HG03045 (cell line): ENCODE measurements around the gene OAS1.
"Not testable (repeated sequence)": the region's sequence is repeated elsewhere in the genome, so short reads cannot be mapped to it uniquely, and the experiment has no call there.

Experiments used
- ATAC-seq: cut with Tn5 transposase; IDR thresholded peaks from one replicate; pipeline ENCODE4 v1.9.1; 2021; ENCODE audit warnings: mild to moderate bottlenecking, moderate library complexity; ENCODE audit not compliant: unreplicated experiment

The OAS1 gene

GRCh38 chr12:112933129-112933505, 26.4 kb downstream of the OAS1 start:
- ATAC-seq, result no peak

GRCh38 chr12:112936264-112936663, 29.5 kb downstream of the OAS1 start:
- ATAC-seq, result no peak

- ATAC-seq, result no peak
Observed at GRCh38 chr12:112936927-112937326, 30.2 kb downstream of the OAS1 start.

GRCh38 chr12:112937741-112938719, 31.3 kb downstream of the OAS1 start, which contains the start of gene OAS3:
TSS of gene OAS3 (plus strand) at chr12:112938474. CDS start at chr12:112938531, 57 bp downstream.
- no peak for ATAC-seq

DNA sequence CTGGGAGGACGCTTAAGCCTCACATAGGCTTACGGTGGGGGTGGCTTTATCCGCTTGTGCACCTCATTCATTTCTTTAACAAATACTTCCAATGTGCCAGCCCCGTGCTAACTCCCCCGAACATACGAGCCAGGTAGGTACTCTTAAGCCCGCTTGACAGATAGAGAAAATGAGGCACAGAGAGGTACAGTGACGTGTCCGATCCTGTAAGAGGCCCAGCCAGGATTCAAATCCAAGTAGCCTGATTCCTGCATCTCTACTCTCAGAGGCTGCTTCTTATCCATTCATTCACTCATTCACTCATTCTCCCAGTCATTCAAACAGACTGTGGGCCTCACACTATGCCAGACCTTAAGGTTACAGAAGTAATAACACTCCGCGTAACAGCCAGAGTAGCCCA, 32.0 kb downstream of the OAS1 start:
- no peak for ATAC-seq

GRCh38 chr12:112939761-112940381, 33.1 kb downstream of the OAS1 start:
- ATAC-seq, result no peak

- ATAC-seq, result no peak
Observed at GRCh38 chr12:112941528-112942335, 35.0 kb downstream of the OAS1 start.

DNA sequence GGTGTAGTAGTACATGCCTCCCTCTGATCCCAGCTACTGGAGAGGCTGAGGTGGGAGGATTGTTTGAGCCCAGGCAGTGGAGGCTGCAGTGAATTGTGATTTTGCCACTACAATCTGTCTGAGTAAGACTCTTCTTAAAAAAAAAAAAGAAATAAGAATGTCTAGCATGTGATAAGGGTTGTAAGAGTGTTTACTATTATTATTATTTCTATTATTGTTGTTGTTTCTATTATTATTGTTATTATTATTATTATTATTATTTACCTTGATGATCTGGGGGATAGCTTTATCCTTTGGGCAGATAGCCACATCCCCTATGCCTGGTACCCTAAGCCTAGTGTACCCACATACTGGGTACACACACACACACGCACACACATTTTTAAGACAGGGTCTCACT, 35.8 kb downstream of the OAS1 start:
- no peak for ATAC-seq

GRCh38 chr12:112944024-112944690, 37.4 kb downstream of the OAS1 start:
- ATAC-seq, result no peak

DNA sequence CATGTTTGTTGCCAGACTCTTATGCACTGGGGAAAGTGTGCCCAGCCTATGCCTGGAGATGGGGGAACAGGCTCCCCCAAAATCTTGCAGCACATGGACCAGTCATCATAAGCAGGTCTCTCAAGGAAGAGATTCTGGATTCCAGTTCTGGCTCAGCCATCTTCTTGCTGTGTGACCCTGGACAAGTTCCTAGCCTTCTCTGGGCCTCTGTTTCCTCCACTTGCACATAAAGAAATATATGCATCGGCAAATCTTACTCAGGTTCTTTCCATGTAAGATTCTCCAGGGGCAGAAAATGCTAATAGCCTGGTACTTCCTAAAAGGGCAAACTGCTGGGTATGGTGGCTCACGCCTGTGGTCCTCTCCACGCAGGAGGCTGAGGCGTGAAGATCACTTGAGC, 38.8 kb downstream of the OAS1 start:
- no peak for ATAC-seq

DNA sequence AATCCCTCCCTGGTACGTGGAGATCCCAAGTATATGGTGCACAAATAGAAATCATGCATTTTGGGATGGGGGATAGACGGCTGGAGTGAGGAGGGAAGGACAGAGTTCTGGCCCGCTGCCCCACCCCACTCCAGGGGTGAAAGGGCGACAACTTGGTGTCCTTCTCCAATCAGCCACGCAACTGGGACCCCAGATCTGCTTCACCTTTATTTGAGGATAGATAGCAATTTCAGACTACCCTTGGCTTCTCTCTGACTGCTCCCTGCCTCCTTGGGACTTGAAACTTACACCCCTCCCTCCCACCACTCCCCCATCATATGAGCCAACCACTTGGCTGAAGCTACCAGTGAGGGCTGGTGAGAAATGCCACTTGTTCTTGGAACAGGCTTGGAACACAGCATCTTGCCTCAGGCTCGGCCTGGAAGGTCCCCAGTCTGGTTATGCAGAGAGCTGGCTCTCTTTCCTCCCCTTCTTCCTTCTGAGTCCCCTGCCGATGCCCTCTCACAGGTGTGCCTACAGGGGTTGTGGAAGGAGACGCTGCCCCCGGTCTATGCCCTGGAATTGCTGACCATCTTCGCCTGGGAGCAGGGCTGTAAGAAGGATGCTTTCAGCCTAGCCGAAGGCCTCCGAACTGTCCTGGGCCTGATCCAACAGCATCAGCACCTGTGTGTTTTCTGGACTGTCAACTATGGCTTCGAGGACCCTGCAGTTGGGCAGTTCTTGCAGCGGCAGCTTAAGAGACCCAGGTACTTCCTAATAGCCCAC, 39.7 kb downstream of the OAS1 start:
- ATAC-seq, result no peak

DNA sequence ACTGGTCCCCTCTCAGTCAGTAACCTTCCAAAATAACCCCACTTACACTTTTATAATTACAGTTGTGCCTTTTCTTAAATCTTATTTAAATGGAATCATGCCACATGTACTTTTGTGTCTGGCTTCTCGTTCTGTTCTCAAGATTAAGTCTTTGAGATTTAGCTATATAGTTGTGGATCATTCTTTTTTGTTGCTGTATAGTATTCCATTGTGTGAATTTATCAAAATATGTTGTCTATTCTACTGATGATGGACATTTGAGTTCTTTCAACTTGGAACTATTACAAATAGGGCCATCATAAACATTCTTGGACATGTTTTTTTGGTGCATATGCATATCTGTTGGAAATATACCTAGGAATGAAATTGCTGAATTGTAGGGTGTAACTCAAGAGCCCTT, 40.6 kb downstream of the OAS1 start:
- no peak for ATAC-seq

GRCh38 chr12:112947761-112948160, 41.0 kb downstream of the OAS1 start:
- no peak for ATAC-seq

DNA sequence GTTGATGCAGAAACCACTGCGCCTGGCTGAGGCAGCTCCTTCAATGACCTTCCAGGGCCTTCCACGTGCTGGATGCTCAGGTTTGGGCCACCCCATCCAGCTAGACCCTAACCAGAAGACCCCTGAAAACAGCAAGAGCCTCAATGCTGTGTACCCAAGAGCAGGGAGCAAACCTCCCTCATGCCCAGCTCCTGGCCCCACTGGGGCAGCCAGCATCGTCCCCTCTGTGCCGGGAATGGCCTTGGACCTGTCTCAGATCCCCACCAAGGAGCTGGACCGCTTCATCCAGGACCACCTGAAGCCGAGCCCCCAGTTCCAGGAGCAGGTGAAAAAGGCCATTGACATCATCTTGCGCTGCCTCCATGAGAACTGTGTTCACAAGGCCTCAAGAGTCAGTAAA, 42.0 kb downstream of the OAS1 start:
- no peak for ATAC-seq

DNA sequence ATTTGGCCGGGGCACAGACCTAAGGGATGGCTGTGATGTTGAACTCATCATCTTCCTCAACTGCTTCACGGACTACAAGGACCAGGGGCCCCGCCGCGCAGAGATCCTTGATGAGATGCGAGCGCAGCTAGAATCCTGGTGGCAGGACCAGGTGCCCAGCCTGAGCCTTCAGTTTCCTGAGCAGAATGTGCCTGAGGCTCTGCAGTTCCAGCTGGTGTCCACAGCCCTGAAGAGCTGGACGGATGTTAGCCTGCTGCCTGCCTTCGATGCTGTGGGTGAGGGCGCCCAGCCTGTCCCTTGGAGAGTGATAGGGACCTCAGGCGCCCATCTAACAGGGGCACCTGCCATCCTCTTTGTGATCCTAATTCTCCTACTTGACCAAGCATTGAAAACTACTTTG, 43.9 kb downstream of the OAS1 start:
- ATAC-seq, result no peak

GRCh38 chr12:112957125-112957524, 50.4 kb downstream of the OAS1 start:
- not testable (repeated sequence) for ATAC-seq

DNA sequence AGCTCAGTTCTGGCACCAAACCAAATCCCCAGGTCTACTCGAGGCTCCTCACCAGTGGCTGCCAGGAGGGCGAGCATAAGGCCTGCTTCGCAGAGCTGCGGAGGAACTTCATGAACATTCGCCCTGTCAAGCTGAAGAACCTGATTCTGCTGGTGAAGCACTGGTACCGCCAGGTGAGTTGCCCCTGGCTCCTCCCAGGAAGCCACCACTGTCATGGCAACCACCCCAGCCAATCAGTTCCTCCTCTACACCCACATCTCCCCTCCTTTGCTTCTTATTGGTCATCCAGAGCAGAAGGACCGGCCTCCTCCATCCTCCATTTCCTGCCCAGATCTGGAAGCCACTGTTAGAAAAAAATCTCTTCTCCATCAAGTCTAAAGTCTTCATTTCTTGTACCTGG, 54.3 kb downstream of the OAS1 start:
- ATAC-seq, result no peak

DNA sequence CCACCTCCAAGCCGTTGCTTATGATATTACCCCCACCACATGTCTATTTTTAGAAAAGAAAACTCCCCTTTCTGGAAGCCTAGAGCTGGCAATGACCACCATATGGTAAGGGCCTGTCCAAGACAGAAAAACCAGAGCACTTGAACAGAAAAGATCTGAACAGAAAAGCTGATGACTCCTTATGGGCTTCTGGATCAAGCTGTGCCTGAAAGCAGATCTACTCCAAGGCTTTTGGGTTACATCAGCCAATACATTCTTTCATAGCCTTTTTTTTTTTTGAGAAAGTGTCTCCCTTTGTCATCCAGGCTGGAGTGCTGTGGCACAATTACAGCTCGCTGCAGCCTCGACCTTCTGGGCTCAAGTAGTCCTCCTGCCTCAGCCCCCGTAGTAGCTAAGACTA, 54.8 kb downstream of the OAS1 start:
- no peak for ATAC-seq

DNA sequence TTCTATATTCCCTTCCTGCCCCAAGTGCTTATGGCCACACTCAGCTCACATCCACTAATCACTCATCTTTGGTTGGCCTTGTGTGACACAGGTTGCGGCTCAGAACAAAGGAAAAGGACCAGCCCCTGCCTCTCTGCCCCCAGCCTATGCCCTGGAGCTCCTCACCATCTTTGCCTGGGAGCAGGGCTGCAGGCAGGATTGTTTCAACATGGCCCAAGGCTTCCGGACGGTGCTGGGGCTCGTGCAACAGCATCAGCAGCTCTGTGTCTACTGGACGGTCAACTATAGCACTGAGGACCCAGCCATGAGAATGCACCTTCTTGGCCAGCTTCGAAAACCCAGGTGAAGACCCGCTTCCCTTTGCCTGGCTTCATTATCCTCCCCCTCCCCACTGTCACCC, 55.8 kb downstream of the OAS1 start:
- no peak for ATAC-seq

DNA sequence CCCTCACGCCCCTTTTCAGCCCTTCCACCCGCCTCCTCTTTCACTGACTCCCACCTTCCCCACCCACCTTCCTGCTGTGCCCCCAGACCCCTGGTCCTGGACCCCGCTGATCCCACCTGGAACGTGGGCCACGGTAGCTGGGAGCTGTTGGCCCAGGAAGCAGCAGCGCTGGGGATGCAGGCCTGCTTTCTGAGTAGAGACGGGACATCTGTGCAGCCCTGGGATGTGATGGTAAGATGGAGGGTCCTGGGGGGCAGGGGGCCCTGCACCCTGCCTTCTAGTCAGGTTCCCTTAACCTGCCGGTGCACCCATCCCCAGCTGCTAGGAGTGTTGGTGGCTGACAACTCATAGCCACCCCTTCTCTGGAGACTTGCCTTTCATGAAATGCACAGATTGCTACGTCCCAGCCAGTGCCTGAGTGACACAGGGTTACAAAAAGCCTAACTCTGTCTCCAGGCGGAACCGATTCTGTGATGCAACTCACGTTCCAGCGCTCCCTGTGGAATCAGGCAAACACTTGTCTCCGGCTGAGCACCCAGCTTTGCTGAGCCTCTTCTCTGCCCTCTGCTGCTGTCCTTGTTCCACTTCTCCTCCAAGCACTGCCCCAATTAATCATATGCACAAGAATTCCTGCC, 56.6 kb downstream of the OAS1 start:
- no peak for ATAC-seq
